Measurements from ENCODE around the gene ANKRD53. TPM values are rescaled to one million over a fixed set of nuclear protein-coding genes. Genes with fewer than 3 reads are reported as not detected.

The ANKRD53 gene
- total and polyA plus RNA-seq, 12 donors: 0.14 to 1.3 (median 0.77) TPM; not detected in 1

GRCh38 chr2:70954886-70955285 is 23.5 kb upstream of the ANKRD53 start:
- no peak overlapping the region for H3K4me3 ChIP-seq
- TF ChIP-seq CTCF (IDR thresholded peaks at IDR 0.05): no peak
- H3K27me3 ChIP-seq: peaks cover 0 to 58% (median 30%) of the 10 kb centered on the region in 7 donors
- H3K9me3 ChIP-seq: no peaks in the 10 kb centered on the region
- H3K36me3 ChIP-seq: no peaks in the 10 kb centered on the region
- ATAC-seq: no peak
- intact Hi-C loops (cut with DNase I): no loop called here
- H3K4me1 ChIP-seq: no peaks in the 10 kb centered on the region
- DNase-seq: no peak
- 80 to 86% methylated on average over 7 of the region's 7 CpGs for WGBS, 2 donors
- no peak overlapping the region for H3K27ac ChIP-seq

- Histone ChIP-seq H3K4me1 (no peaks in the 10 kb centered on the region), H3K36me3 (no peaks in the 10 kb centered on the region), H3K27ac (no peak overlapping the region), H3K27me3 (peaks cover 0 to 58% (median 30%) of the 10 kb centered on the region in 7 donors), H3K9me3 (no peaks in the 10 kb centered on the region), H3K4me3 (no peak overlapping the region)
- ATAC-seq (no peak), DNase-seq (no peak)
- no peak for TF ChIP-seq CTCF (IDR thresholded peaks at IDR 0.05)
- WGBS, 2 donors: 93 to 97% methylated on average over 2 of the region's 2 CpGs
- intact Hi-C loops (cut with DNase I): no loop called here
These were observed 22.3 kb upstream of the ANKRD53 start for GRCh38 chr2:70956141-70956540.

GRCh38 chr2:70957798-70958197 is 20.6 kb upstream of the ANKRD53 start:
- no peak for TF ChIP-seq CTCF (IDR thresholded peaks at IDR 0.05)
- 76 to 82% methylated on average over 6 of the region's 6 CpGs for WGBS, 2 donors
- Histone ChIP-seq H3K4me3 (no peak overlapping the region), H3K36me3 (no peaks in the 10 kb centered on the region), H3K27me3 (peaks cover 0 to 48% (median 36%) of the 10 kb centered on the region in 7 donors), H3K27ac (no peak overlapping the region), H3K9me3 (no peaks in the 10 kb centered on the region), H3K4me1 (no peaks in the 10 kb centered on the region)
- no peak for ATAC-seq
- DNase-seq: no peak
- intact Hi-C loops (cut with DNase I): no loop called here

GRCh38 chr2:70958759-70959158 is 19.7 kb upstream of the ANKRD53 start:
- intact Hi-C loops (cut with DNase I): no loop called here
- H3K4me1 ChIP-seq: no peaks in the 10 kb centered on the region
- no peak for TF ChIP-seq CTCF (IDR thresholded peaks at IDR 0.05)
- ATAC-seq (no peak), DNase-seq (no peak)
- H3K27ac ChIP-seq: no peak overlapping the region
- no peak overlapping the region for H3K4me3 ChIP-seq
- no peaks in the 10 kb centered on the region for H3K36me3 ChIP-seq
- H3K9me3 ChIP-seq: no peaks in the 10 kb centered on the region
- peaks cover 0 to 48% (median 38%) of the 10 kb centered on the region in 7 donors for H3K27me3 ChIP-seq
- WGBS, 2 donors: 93 to 98% methylated on average over 6 of the region's 6 CpGs
